Measurements from ENCODE around the gene CCDC73. TPM values are rescaled to one million over a fixed set of nuclear protein-coding genes. Genes with fewer than 3 reads are reported as not detected.
"Not testable (repeated sequence)": the region's sequence is repeated elsewhere in the genome, so short reads cannot be mapped to it uniquely, and the experiment has no call there.

CCDC73 gene
- total RNA-seq, 1 experiment from 2014 or later, result 0.04 TPM

DNA sequence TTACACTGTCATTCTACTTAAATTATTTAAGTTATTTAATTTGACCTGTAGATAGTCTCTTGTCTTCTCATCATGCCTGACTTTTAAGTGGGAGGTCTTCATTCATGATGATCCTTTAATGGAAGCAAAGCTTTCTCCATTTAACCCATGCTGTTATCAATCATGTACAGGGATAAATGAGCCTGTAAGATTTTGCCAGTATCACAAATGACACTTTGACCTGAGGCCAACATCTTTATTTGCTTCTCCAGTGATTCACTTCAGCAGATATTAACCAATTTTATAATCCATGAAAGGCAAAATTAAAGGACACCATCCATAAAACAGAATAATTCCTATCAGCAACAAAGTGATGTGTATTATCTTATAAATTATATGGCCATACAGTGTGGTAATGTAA lies 7.7 kb downstream of the CCDC73 start:
- H3K9me2 ChIP-seq (replicated peaks; ENCODE audit: low read length), result no peaks in the 10 kb centered on the region
- no peak overlapping the region for H3K4me3 ChIP-seq (ENCODE audit: low read length)
- H3K4me1 ChIP-seq (ENCODE audit: insufficient read depth, low read length), result peaks cover 13% of the 10 kb centered on the region
- no peaks in the 10 kb centered on the region for H4K20me1 ChIP-seq (ENCODE audit: low read length)
- TF ChIP-seq CTCF (conservative IDR thresholded peaks at IDR 0.05; ENCODE audit: low read depth, low read length), result no peak
- TF ChIP-seq EZH2phosphoT487 (IDR thresholded peaks at IDR 0.05; ENCODE audit: borderline replicate concordance, low read length), result no peak
- no peak for TF ChIP-seq EZH2 (IDR thresholded peaks at IDR 0.05; ENCODE audit: low read length, unreplicated experiment)
- DNase-seq (no peak), ATAC-seq (no peak)
- H3K79me2 ChIP-seq (ENCODE audit: low read length), result no peaks in the 10 kb centered on the region
- H3K9ac ChIP-seq (ENCODE audit: low read length), result no peak overlapping the region
- CTCF ChIA-PET, result no interaction called here
- no peak overlapping the region for H2AFZ ChIP-seq (ENCODE audit: low read length)
- H3K36me3 ChIP-seq (ENCODE audit: low read depth, low read length), result no peaks in the 10 kb centered on the region
- H3K27me3 ChIP-seq (ENCODE audit: low read length), result no peaks in the 10 kb centered on the region
- H3K9me3 ChIP-seq (ENCODE audit: low read length), result no peaks in the 10 kb centered on the region
- BruUV-seq (replicated peaks), result no TSS peak
- POLR2A ChIA-PET (ENCODE audit: unreplicated experiment), result interaction anchor here (0.6 kb wide), 1 partner anchor 258 kb away, joined by 3 read pairs; no protein-coding TSS in a partner anchor
- no peak overlapping the region for H3K4me2 ChIP-seq (ENCODE audit: low read length)
- H3F3A ChIP-seq (ENCODE audit: low read length, unreplicated experiment), result no peaks in the 10 kb centered on the region
- no peak overlapping the region for H3K27ac ChIP-seq (ENCODE audit: low read length)
- intact Hi-C loops (cut with micrococcal nuclease), result no loop called here

DNA sequence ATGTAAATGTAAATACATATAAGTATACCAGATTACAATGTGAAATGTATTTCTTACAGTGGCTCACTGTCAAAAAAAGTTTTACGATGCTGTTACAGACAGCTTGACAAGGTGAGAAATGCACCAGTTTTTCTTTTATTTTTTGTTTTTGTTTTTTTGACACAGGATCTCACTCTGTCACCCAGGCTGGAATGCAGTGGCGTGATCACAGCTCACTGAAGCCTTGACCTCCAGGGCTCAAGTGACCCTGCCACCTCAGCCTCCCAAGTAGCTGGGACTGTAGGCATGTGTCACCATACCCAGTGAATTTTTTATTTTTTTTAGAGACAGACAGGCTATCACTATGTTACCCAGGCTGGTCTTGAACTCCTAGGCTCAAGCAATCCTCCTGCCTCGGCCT lies 9.2 kb downstream of the CCDC73 start:
- H3K4me3 ChIP-seq (ENCODE audit: low read length), result no peak overlapping the region
- H3K9me2 ChIP-seq (replicated peaks; ENCODE audit: low read length), result no peaks in the 10 kb centered on the region
- H3K9ac ChIP-seq (ENCODE audit: low read length), result no peak overlapping the region
- DNase-seq, result no peak
- no peaks in the 10 kb centered on the region for H3F3A ChIP-seq (ENCODE audit: low read length, unreplicated experiment)
- no peaks in the 10 kb centered on the region for H4K20me1 ChIP-seq (ENCODE audit: low read length)
- no peaks in the 10 kb centered on the region for H3K27me3 ChIP-seq (ENCODE audit: low read length)
- H3K4me2 ChIP-seq (ENCODE audit: low read length), result no peak overlapping the region
- H3K36me3 ChIP-seq (ENCODE audit: low read depth, low read length), result no peaks in the 10 kb centered on the region
- intact Hi-C loops (cut with micrococcal nuclease), result no loop called here
- TF ChIP-seq CTCF (conservative IDR thresholded peaks at IDR 0.05; ENCODE audit: low read depth, low read length) (no peak), EZH2 (IDR thresholded peaks at IDR 0.05; ENCODE audit: low read length, unreplicated experiment) (no peak), EZH2phosphoT487 (IDR thresholded peaks at IDR 0.05; ENCODE audit: borderline replicate concordance, low read length) (no peak)
- BruUV-seq (replicated peaks), result no TSS peak
- H3K4me1 ChIP-seq (ENCODE audit: insufficient read depth, low read length), result no peaks in the 10 kb centered on the region
- no peaks in the 10 kb centered on the region for H3K79me2 ChIP-seq (ENCODE audit: low read length)
- CTCF ChIA-PET, result no interaction called here
- POLR2A ChIA-PET (ENCODE audit: unreplicated experiment), result no interaction called here
- no peak overlapping the region for H2AFZ ChIP-seq (ENCODE audit: low read length)
- no peaks in the 10 kb centered on the region for H3K9me3 ChIP-seq (ENCODE audit: low read length)
- H3K27ac ChIP-seq (ENCODE audit: low read length), result no peak overlapping the region
- no peak for ATAC-seq

GRCh38 chr11:32781721-32782120 lies 12.7 kb downstream of the CCDC73 start:
- no peak for TF ChIP-seq EZH2 (IDR thresholded peaks at IDR 0.05; ENCODE audit: low read length, unreplicated experiment)
- no peak for TF ChIP-seq CTCF (conservative IDR thresholded peaks at IDR 0.05; ENCODE audit: low read depth, low read length)
- no peak for TF ChIP-seq EZH2phosphoT487 (IDR thresholded peaks at IDR 0.05; ENCODE audit: borderline replicate concordance, low read length)
- Histone ChIP-seq H4K20me1 (ENCODE audit: low read length) (no peaks in the 10 kb centered on the region), H3K4me2 (ENCODE audit: low read length) (no peak overlapping the region), H3K9me2 (replicated peaks; ENCODE audit: low read length) (no peaks in the 10 kb centered on the region), H2AFZ (ENCODE audit: low read length) (no peak overlapping the region), H3K79me2 (ENCODE audit: low read length) (no peaks in the 10 kb centered on the region), H3K27ac (ENCODE audit: low read length) (no peak overlapping the region), H3K9me3 (ENCODE audit: low read length) (no peaks in the 10 kb centered on the region), H3K4me3 (ENCODE audit: low read length) (no peak overlapping the region), H3K36me3 (ENCODE audit: low read depth, low read length) (no peaks in the 10 kb centered on the region), H3K4me1 (ENCODE audit: insufficient read depth, low read length) (no peaks in the 10 kb centered on the region), H3K27me3 (ENCODE audit: low read length) (no peaks in the 10 kb centered on the region), H3F3A (ENCODE audit: low read length, unreplicated experiment) (no peaks in the 10 kb centered on the region), H3K9ac (ENCODE audit: low read length) (no peak overlapping the region)
- intact Hi-C loops (cut with micrococcal nuclease), result no loop called here
- ChIA-PET POLR2A (ENCODE audit: unreplicated experiment) (no interaction called here), CTCF (no interaction called here)
- DNase-seq, result no peak
- no TSS peak for BruUV-seq (replicated peaks)
- no peak for ATAC-seq

DNA sequence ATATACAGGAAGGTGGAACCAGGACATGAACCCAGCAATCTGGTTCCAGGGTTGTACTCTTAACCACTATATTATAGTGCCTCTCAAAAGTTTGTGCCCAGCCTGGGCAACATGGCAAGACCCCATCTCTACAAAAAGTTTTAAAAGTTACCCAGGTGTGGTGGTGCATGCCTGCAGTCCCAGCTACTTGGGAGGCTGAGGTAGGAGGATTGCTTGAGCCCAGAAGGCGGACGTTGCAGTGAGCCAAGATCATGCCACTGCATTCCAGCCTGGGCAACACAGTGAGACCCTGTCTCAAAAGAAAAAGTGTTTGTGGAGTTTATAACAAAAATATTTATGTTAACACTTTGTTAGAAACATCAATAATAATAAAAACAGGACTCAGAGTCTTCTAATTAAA lies 13.6 kb downstream of the CCDC73 start:
- H3K4me3 ChIP-seq (ENCODE audit: low read length); H3K27ac ChIP-seq (ENCODE audit: low read length); DNase-seq; H3K4me2 ChIP-seq (ENCODE audit: low read length); H3K36me3 ChIP-seq (ENCODE audit: low read depth, low read length); H3K4me1 ChIP-seq (ENCODE audit: insufficient read depth, low read length); intact Hi-C loops (cut with micrococcal nuclease); H3K27me3 ChIP-seq (ENCODE audit: low read length); BruUV-seq (replicated peaks); H4K20me1 ChIP-seq (ENCODE audit: low read length); H3K9me2 ChIP-seq (replicated peaks; ENCODE audit: low read length); H3K79me2 ChIP-seq (ENCODE audit: low read length); CTCF ChIA-PET; H3K9ac ChIP-seq (ENCODE audit: low read length); POLR2A ChIA-PET (ENCODE audit: unreplicated experiment); ATAC-seq; H2AFZ ChIP-seq (ENCODE audit: low read length); H3F3A ChIP-seq (ENCODE audit: low read length, unreplicated experiment); H3K9me3 ChIP-seq (ENCODE audit: low read length): not testable (repeated sequence)
